IMR-90 (cell line): ENCODE results near the gene FNDC3B. TPM values are rescaled to one million over a fixed set of nuclear protein-coding genes. Genes with fewer than 3 reads are reported as not detected.
A peak's percentile ranks its signal among the peaks of the same experiment; 100 is the strongest.

Experiments
- ATAC-seq: fragments of 200-7000 bp; cut with Tn5 transposase; 2 replicates; pipeline ENCODE4 v1.9.1; 2020; ENCODE audit warnings: low read depth, mild to moderate bottlenecking, moderate library complexity
- BruUV-seq: library from RNA; stranded (reverse); fragments of 400-500 nt; replicated peaks from 2 replicates; lab custom pipeline; 2021; lab: Mats Ljungman, UMichigan
- CTCF ChIA-PET: fragments of 300-600 bp; formaldehyde crosslinking; extraction: SDS; loops from one replicate; lab custom pipeline; 2021; ENCODE audit warnings: antibody characterized with exemption; lab: Yijun Ruan, JAX
- POLR2A ChIA-PET: fragments of 300-600 bp; sonication (Branson Sonifier 250); formaldehyde crosslinking; loops from one replicate; lab custom pipeline; 2022; ENCODE audit warnings: antibody characterized with exemption; ENCODE audit not compliant: unreplicated experiment; lab: Charles Lee
- DNase-seq: peaks from one replicate; pipeline ENCODE4 v3.0.0; 2013
- H2AFZ ChIP-seq: replicated peaks from 2 replicates; pipeline ENCODE3; 2013; ENCODE audit warnings: low read length, mild to moderate bottlenecking; ENCODE audit not compliant: poor library complexity
- H2AK5ac ChIP-seq: 2 replicates; pipeline ENCODE4 v1.6.1; 2013; ENCODE audit warnings: low read depth, low read length, inconsistent platforms
- H2AK9ac ChIP-seq: replicated peaks from 2 replicates; pipeline ENCODE3; 2013; ENCODE audit warnings: mild to moderate bottlenecking, low read depth, low read length, moderate library complexity; ENCODE audit not compliant: poor library complexity
- H2BK120ac ChIP-seq: 2 replicates; pipeline ENCODE4 v1.6.1; 2013; ENCODE audit warnings: low read depth, low read length, inconsistent platforms
- H2BK15ac ChIP-seq: 3 replicates; pipeline ENCODE4 v1.6.1; 2013; ENCODE audit warnings: low read depth, low read length, inconsistent platforms
- H2BK20ac ChIP-seq: 2 replicates; pipeline ENCODE4 v1.6.1; 2013; ENCODE audit warnings: low read depth, mild to moderate bottlenecking, inconsistent platforms, low read length, moderate library complexity
- H2BK5ac ChIP-seq: 2 replicates; pipeline ENCODE4 v1.6.1; 2013; ENCODE audit warnings: mild to moderate bottlenecking, low read depth, low read length, inconsistent platforms; ENCODE audit not compliant: poor library complexity, severe bottlenecking
- H3K14ac ChIP-seq: replicated peaks from 2 replicates; pipeline ENCODE4 v1.6.1; 2013; ENCODE audit warnings: low read depth, low read length, inconsistent platforms
- H3K18ac ChIP-seq: 2 replicates; pipeline ENCODE4 v1.6.1; 2013; ENCODE audit warnings: low read depth, low read length, control low read depth
- H3K23ac ChIP-seq: 2 replicates; pipeline ENCODE4 v1.6.1; 2013; ENCODE audit warnings: low read depth, low read length, inconsistent platforms
- H3K27ac ChIP-seq: 2 replicates; pipeline ENCODE4 v1.5.1; 2013; ENCODE audit warnings: mild to moderate bottlenecking, control low read depth, low read length; ENCODE audit not compliant: insufficient read depth
- H3K27me3 ChIP-seq: 2 replicates; pipeline ENCODE4 v1.6.1; 2013; ENCODE audit warnings: low read length; ENCODE audit not compliant: control insufficient read depth, insufficient read depth
- H3K36me3 ChIP-seq: 2 replicates; pipeline ENCODE4 v1.6.1; 2013; ENCODE audit warnings: low read length, mixed read lengths; ENCODE audit not compliant: control insufficient read depth, insufficient read depth
- H3K4ac ChIP-seq: 2 replicates; pipeline ENCODE4 v1.6.1; 2013; ENCODE audit warnings: low read depth, low read length, inconsistent platforms
- H3K4me1 ChIP-seq: 2 replicates; pipeline ENCODE4 v1.6.1; 2013; ENCODE audit warnings: low read length, mixed read lengths; ENCODE audit not compliant: control insufficient read depth, insufficient read depth
- H3K4me2 ChIP-seq: 2 replicates; pipeline ENCODE4 v1.6.1; 2013; ENCODE audit warnings: low read depth, mild to moderate bottlenecking, control low read depth, low read length, moderate library complexity
- H3K4me3 ChIP-seq: 2 replicates; pipeline ENCODE4 v1.5.1; 2013; ENCODE audit warnings: low read depth, mild to moderate bottlenecking, control low read depth, low read length, moderate library complexity; ENCODE audit not compliant: insufficient read depth
- H3K56ac ChIP-seq: 2 replicates; pipeline ENCODE4 v1.6.1; 2013; ENCODE audit warnings: low read length, inconsistent platforms; ENCODE audit not compliant: insufficient read depth; ENCODE audit errors: extremely low read depth
- H3K79me1 ChIP-seq, 2 experiments: 2 replicates each; pipeline ENCODE4 v1.6.1; 2013; ENCODE audit warnings: low read length in 2 of 2, inconsistent platforms in 1 of 2, low read depth in 1 of 2
- H3K9ac ChIP-seq: 2 replicates; pipeline ENCODE4 v1.6.1; 2013; ENCODE audit warnings: low read depth, low read length, control low read depth
- H3K9me1 ChIP-seq: 2 replicates; pipeline ENCODE4 v1.6.1; 2013; ENCODE audit warnings: low read length, inconsistent platforms; ENCODE audit not compliant: insufficient read depth
- H3K9me3 ChIP-seq: 2 replicates; pipeline ENCODE4 v1.6.1; 2013; ENCODE audit warnings: low read length; ENCODE audit not compliant: control insufficient read depth, insufficient read depth
- H4K20me1 ChIP-seq: 2 replicates; pipeline ENCODE4 v1.6.1; 2013; ENCODE audit warnings: low read length, inconsistent platforms; ENCODE audit not compliant: insufficient read depth
- H4K5ac ChIP-seq: 2 replicates; pipeline ENCODE4 v1.6.1; 2013; ENCODE audit warnings: mild to moderate bottlenecking, low read depth, low read length, control low read depth
- H4K8ac ChIP-seq, 2 experiments: 2 replicates each; pipeline ENCODE4 v1.6.1; 2013; ENCODE audit warnings: low read depth in 2 of 2, low read length in 2 of 2, control low read depth in 1 of 2, inconsistent platforms in 1 of 2
- H4K91ac ChIP-seq: 2 replicates; pipeline ENCODE4 v1.6.1; 2013; ENCODE audit warnings: low read depth, low read length, inconsistent platforms; ENCODE audit not compliant: insufficient read depth
- BHLHE40 ChIP-seq: fragments of 150-350 bp; IDR thresholded peaks from 2 replicates; pipeline ENCODE4 v1.6.1; 2016; ENCODE audit warnings: mild to moderate bottlenecking, low read depth, low read length
- MAFK ChIP-seq: IDR thresholded peaks from 2 replicates; pipeline ENCODE4 v1.6.1; 2012; ENCODE audit warnings: low read depth, low read length, improper control_type of control experiment
- WGBS, 2 experiments: methylation state at CpG; one replicate each; pipeline versions ENCODE4 v1.1.5 to v1.1.7; 2013; ENCODE audit warnings: missing lambda C conversion rate in 2 of 2; ENCODE audit not compliant: insufficient read length in 1 of 2; ENCODE audit errors: extremely low coverage in 2 of 2; 5-methylcytosine and 5-hydroxymethylcytosine counted together
- dilution Hi-C: fragments of 300-500 bp; cut with HindIII; formaldehyde crosslinking; loops from one replicate; pipeline ENCODE4 v1.14.3; 2018; ENCODE audit warnings: low sequenced_read_pairs; ENCODE audit not compliant: unreplicated experiment
- in situ Hi-C: fragments of 300-500 bp; cut with MboI; formaldehyde crosslinking; loops from 3 replicates; pipeline ENCODE4 v1.14.3; 2019; ENCODE audit warnings: low sequenced_read_pairs, inconsistent platforms, mixed read lengths
- intact Hi-C: fragments of 100-400 bp; cut with micrococcal nuclease; formaldehyde crosslinking; loops from 2 replicates; pipeline ENCODE4 v1.10.0; 2022
- polyA plus RNA-seq, 3 experiments: library from polyadenylated mRNA; depleted of rRNA; stranded (reverse); fragments of >200 nt; gene quantifications; 2 replicates each; pipeline ENCODE4 v1.2.3, GENCODE V29; 2012; ENCODE audit warnings: low replicate concordance in 1 of 3
- total RNA-seq: library from RNA; depleted of rRNA; stranded (reverse); fragments of >200 nt; gene quantifications from 2 replicates; pipeline ENCODE4 v1.2.3, GENCODE V29; 2012
- TF ChIP-seq, protein P1 (sequence below): fragments of 150-350 bp; IDR thresholded peaks from 2 replicates; pipeline ENCODE4 v1.6.1; 2017; ENCODE audit warnings: mild to moderate bottlenecking, antibody characterized with exemption, low read length, low read depth

Gene FNDC3B
- total and polyA plus RNA-seq, 2 of the 4 experiments (the other 2 are of a cell fraction): 23.9 to 150 TPM

DNA sequence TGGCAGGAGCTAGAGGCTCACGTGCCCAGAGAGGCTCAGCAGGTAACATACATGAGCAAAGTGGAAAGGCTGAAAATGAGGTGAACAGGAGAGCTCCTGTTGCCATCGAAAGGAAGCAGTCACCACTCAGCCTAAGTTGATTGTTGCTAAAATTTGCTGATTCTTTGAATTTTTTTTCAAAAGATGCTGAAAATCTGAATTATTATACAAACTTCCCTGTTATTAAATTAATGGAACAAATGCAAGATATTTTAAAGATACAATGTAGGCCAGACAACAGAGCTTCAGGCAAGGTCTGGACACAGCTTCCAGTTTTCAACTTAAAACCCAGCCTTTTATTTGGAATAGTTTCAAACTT is 257.6 kb downstream of the FNDC3B start:
- Histone ChIP-seq H3K4me3 (no peak overlapping the region), H2BK15ac (no peak overlapping the region), H3K9me3 (no peaks in the 10 kb centered on the region), H3K4ac (no peak overlapping the region), H2AFZ (no peak overlapping the region), H2BK120ac (no peak overlapping the region), H3K4me1 (peaks cover 8% of the 10 kb centered on the region), H2AK9ac (no peak overlapping the region), H3K23ac (no peak overlapping the region), H3K9me1 (peaks cover 29% of the 10 kb centered on the region), H3K9ac (no peak overlapping the region), H4K91ac (no peak overlapping the region), H3K27me3 (no peaks in the 10 kb centered on the region), H3K27ac (no peak overlapping the region), H3K56ac (no peak overlapping the region), H4K8ac (no peak overlapping the region), H2AK5ac (peak overlapping the region; percentile 54; the same call in 1 of the 2 replicates), H3K36me3 (peaks cover 28% of the 10 kb centered on the region), H4K5ac (no peak overlapping the region), H3K79me1 (peaks cover 21 to 72% of the 10 kb centered on the region in 2 experiments), H2BK5ac (no peak overlapping the region), H4K20me1 (peaks cover 41% of the 10 kb centered on the region), H3K14ac (no peak overlapping the region), H2BK20ac (no peak overlapping the region), H3K18ac (no peak overlapping the region), H3K4me2 (no peak overlapping the region)
- intact Hi-C loops (no loop called here), in situ Hi-C loops (no loop called here), dilution Hi-C loops (no loop called here)
- no CpG with 5 or more reads among the region's 2 CpGs for WGBS, 2 experiments
- ATAC-seq: no peak
- ChIA-PET CTCF (interaction anchor here (0.7 kb wide), 1 partner anchor 180 kb away, joined by 5 read pairs; no protein-coding TSS in a partner anchor), POLR2A (no interaction called here)
- BruUV-seq: no TSS peak
- no peak for DNase-seq
- TF ChIP-seq BHLHE40: no peak
- peak; percentile 18; the same call in 1 of the 2 replicates for TF ChIP-seq MAFK
- TF ChIP-seq, protein P1, sequence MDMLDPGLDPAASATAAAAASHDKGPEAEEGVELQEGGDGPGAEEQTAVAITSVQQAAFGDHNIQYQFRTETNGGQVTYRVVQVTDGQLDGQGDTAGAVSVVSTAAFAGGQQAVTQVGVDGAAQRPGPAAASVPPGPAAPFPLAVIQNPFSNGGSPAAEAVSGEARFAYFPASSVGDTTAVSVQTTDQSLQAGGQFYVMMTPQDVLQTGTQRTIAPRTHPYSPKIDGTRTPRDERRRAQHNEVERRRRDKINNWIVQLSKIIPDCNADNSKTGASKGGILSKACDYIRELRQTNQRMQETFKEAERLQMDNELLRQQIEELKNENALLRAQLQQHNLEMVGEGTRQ: no peak
